Kasumi-1 (cell line): Measurements from ENCODE around the gene ELK3.

Experiments used
- DNase-seq, 2 experiments: peaks; one replicate each; lab custom pipeline; 2025; lab: John Stamatoyannopoulos, UW

The ELK3 gene

DNA sequence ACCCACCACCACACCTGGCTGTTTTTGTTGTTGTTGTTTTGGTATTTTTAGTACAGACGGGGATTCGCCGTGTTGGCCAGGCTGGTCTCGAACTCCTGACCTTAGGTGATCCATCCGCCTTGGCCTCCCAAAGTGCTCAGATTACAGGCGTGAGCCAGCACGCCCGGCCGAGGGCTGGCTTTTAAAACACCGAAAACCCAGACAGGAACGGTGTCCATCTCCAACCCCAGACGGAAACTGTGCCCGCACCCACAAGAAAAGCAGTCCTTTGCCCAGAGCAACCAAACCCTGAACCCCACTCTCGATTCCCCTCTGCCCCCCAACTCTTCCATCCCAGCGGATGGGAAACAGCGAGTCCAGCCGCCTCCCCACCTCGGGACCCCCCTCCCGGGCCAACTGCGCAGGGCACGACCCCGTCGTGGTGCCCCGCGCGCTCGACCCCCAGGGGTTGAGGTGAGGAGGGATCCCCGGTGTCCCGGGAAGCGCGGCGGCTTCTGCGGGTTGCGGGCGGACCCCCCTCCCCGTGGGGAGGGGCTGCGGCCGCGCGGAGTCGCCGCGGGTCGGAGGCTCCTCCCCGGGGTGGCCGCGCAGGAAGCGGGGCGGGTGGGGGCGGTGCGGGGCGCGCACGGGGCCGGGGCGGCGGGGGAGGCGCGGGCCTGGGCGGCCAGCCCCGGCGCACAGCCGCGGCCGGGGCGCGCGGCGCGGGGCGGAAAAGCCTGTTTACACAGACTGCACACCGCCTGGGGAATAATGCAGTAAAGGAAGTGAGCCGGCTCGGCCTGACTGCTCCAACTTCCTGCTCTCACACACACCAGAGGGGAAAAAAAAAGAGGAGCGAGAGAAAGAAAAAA is at the start of gene ELK3:
TSS of gene ELK3 (plus strand) at position 651 of the 851 bp plus-strand sequence.
- peak; percentile 69 to 72 for DNase-seq

DNA sequence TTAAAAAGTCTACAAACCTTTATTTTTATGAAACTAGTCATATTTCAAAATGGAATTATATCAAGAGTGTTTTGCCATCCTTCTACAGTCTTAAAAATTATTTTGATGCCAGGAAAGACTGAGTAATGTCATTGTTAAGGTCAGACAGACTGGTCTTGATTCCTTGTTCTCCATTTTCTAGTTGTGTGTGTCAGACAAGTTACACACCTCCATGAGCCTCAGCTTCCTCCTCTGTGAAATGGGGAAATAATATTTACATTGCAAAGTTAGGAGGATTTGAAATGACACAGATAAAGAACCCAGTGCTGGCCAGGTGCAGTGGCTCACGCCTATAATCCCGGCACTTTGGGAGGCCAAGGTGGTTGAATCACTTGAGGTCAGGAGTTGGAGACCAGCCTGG is 47.4 kb upstream of the ELK3 start:
- no peak for DNase-seq

DNA sequence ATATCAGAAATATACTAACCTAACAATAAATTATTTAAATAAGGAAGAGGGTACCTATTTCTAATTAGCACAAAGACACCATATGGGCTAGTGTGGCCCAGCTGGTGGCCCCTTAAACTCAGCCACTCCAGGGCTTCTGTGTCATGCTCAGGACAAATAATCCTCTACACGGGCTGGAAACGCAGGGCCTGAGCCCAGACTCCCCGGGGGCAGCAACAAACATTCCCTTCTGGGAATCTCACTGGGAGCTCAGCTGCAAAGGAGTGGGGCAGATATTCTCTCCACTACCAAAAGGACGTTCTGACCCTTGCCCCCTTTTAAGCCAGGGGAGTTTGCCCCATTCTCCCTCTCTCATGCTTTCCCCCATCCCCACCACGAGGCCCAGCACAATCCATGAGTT is 43.7 kb upstream of the ELK3 start:
- DNase-seq = no peak

DNA sequence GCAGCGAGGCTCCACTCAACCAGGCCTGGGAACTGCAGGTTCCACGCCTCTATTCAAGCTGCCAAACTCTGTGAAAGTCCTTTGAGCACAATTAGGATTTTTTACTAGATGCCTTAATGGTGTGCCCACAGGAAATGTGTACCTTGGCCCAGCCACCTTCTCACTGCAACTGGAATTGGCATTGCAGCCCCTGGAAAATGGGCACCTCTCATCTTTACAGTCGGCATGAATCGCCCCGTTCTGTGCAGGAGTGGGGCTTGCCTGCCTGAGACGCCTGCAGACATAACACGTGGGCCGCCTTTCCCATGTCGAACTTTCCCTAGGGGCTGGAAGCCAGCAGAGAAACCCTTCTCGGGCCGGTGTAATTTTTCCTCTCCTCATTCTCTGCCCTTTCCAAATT is 42.0 kb upstream of the ELK3 start:
- DNase-seq = no peak

DNA sequence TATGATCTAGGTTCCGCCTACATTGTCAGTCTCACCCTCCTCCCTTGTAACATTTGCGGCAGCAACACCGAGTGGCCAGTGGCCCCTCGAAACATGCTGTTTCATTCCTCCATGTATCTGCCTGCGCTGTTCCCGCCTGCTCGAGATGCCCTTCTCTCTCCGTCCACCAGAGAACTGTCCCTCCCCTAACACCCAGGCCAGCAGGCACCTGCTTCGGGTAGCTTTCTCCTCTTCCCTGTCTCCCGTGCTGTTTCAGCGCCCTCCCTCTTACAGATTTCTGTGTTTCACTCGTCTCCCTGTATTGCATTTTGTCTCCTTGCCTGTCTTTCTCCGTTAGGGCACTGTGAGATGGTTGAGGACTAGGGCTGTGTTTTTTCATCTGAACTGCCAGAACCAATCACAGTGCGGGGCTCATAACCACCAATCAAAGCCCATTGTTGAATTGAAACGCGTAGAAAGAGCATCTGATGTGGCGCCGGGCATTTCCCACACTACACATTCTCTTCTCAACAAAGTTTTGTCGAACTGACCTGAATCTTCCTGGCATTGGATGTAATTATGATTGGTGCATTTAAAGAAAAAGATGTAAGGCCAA is 40.9 kb upstream of the ELK3 start:
- DNase-seq = no peak

DNA sequence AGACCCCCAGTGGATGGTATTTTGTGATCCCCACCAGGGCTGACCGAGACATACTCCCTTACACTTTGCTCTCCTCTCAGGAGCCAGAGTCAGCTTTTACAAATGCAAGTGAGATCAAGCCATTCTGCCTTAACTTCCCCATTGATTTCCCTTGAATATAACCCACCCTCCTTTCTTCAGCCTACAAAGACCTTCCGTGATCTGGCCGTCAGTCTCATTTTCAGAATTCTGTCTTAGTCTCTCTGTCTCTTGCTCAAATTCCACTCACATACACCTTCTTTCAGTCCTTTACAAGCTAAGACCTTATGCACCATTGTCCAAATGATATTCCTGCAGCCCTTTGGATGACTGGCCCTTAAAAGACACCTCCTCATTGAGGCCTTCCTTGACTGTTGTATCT is 39.0 kb upstream of the ELK3 start:
- no peak for DNase-seq

DNA sequence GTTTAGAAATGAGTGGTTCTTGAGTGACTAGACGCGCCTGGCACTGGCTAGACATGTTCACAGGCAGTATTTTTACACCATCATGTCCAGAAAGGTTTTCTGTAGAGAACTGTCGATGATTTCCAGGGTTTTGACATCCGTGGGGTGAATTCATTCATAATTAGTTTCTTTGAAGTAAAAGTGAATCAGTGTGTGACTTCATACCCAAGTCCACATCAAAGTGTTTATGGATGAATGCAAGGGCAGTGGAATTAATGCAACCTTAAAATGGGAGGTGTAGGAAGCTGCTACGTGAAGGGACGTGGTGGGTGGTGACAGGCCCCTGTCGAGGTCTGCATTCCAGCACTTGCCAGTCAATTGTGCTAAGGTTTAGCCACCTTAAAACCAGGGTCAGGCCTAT is 38.4 kb upstream of the ELK3 start:
- no peak for DNase-seq

DNA sequence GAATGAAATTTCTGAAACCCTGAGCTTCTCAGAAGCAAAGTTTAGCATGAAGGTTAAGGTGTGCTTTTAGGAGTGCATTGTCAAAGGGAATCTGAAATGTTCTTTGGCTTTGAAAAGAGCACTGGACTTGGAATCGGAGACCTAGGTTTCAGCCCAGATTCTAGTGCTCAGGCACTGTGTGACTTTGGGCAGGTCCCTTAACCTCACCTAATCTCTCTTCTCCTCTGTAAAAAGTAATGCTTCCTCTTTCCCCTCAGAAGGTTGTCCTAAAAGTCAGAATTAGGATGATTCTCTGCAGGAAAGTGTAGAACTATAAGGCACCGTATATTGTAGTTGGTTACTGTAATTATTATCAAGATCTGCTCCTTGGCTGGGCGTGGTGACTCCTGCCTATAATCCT is 38.0 kb upstream of the ELK3 start:
- DNase-seq = no peak

DNA sequence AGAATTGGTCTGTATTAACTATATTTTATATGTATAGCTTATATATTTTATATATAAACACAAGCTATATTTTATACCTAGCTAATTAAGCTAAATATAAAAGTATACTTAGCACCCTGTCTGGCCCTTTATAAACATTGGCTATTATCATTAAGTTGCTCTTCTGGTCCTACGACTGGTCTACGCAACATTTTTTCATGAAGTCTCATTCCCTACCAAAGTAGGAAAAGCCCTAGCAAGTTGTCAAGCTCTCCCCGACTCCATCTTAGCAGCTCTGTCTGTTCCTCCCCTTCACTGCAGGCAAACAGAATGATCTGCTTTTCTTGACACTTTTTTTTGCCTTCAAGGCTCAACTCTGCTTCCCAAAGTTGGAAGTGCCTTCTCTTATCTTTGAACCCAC is 36.7 kb upstream of the ELK3 start:
- DNase-seq = no peak

DNA sequence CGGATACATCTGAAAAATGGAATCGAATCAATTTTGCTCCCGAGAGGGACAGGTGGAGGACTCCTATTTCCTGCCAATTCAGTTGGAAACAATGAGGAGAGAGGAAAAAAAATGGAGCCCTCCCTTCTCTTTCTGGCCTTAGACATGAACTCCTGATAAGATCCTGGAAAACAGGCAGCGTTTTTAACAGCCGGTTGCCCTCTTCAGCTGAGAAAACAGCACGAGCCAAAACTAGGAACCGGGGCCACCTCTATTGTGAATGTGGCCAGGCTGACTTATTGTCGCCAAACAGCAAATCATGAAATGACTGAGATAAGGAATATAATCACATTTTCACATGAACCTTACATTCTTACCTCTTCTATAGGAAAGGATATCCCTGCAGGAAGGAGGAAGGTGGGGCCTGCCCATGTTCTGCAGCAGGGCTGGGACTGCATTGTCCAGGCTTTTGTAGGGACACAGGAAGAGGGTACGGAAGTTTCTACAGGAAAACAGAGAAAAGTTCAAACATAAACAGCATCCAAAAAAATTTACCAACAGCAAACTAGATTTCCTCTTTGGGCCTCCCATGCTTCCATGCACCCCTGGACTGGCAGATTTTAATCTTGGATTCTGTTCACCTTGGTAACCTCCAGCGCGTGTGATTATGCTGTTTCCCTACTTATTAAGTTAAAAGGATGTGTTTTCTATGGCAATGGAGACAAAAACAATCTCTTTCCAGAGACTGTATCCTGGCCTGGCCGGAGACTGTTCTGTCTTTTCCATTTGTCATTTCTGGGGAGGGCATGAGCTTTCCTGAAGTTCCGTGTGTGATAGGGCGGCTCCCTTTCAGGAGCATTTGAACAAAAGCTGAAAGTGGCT is 29.0 kb upstream of the ELK3 start:
- no peak for DNase-seq

DNA sequence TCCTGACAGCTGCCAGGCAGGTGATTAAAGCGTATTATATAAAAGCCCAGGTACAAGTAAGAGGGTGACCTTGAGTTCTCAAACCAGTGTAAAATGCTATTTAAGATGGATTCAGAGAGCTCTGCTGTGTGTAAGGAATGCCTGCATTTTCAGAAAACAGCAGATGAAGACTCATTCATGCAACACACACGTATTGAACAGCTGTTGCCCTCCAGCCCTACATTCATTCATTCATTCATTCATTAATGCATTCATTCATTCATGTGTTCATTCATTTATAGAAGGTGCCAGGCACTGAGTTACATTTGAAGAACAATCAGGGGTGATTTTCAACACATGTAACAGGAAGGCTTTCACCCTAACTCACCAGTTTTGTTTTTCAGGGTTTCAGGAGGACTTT is 27.4 kb upstream of the ELK3 start:
- no peak for DNase-seq

DNA sequence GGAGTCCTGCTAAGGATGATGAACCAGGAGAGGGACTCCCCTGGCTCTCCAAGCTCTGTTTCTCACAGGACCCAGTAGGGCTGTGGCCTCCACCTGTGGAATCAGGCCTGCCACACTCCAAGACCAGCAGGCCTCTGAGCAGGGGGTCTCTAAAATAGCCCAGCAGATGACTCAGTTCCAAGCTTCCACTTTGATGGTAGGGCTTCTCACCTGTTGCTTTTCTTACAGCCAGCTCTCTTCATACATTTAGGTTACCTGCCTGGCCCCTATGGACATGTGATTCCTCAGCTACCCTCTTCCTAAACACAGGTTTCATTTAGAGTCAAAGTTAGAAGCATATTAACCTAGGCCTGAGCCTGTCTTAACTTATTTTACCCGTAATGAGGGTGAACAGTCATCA is 26.7 kb upstream of the ELK3 start:
- DNase-seq = no peak

DNA sequence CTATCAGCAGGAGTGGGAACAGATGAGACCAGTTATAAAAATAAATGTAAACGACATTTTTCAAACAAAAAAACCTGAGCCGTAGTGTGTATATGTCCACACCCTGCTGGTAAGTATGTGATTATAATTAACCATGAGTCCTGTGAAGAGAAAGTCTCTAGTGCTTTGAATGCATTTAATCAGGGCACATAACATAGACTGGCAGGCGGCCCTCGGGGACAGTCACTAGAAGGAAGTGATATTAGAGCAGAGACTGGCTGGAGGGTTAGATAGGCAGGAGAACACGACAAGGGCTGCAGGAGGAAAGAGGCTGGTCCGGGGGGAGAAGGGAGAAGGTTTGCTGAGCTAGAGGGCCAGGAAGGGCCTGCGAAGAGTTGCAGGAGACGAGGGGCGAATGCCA is 23.8 kb upstream of the ELK3 start:
- no peak for DNase-seq

DNA sequence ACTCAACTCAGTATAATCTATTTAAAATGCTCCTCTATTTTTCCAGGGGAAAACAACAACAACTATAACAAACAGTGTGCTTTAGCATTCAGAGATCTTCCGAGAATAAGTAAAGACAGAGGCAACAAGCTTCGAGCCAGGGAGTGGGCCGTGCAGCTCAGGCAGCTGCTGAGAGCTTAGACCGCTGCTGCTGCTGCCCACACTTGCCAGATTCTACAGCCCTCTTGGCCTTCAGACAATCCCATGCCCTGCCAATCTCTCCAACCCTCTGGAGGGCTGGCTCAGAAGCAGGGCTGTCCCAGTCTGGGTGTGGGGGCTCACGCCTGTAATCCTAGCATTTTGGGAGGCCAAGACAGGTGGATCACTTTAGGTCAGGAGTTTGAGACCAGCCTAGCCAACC is 23.4 kb upstream of the ELK3 start:
- no peak for DNase-seq

DNA sequence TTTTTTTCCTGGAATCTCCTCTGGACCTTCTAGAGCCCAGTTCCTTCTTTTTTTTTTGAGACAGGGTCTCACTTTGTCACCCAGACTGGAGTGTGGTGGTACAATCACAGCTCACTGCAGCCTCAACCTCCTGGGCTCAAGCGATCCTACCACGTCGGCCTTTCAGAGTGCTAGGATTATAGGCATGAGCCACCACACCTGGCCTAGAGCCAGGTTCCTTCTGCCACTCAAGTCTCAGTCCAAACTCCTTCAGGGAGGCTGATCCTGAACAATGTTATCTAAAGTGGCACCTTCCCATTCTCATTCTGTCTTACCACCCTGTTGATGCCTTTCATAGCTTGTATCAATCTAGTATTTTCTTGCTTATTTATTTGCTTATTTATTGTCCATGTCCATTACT is 22.3 kb upstream of the ELK3 start:
- no peak for DNase-seq

DNA sequence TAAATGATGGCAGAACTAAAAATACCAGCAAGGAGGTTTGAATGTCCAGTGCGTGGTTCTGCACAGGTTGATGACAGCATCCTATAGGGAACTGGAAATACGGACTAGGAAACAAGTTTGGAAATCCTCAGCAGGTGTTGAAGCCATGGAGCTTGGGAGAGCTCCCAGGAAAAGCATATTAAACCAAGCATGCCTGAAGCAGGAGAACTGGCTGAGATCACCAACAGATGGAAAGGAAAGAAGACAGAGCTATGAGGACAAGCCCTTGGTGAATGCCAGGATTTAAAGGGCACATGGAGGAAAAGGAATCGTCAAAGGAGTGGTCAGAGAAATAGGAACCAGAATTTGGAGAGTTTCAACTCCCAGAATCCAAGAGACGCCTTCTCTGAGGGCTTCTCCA is 21.2 kb upstream of the ELK3 start:
- no peak for DNase-seq

DNA sequence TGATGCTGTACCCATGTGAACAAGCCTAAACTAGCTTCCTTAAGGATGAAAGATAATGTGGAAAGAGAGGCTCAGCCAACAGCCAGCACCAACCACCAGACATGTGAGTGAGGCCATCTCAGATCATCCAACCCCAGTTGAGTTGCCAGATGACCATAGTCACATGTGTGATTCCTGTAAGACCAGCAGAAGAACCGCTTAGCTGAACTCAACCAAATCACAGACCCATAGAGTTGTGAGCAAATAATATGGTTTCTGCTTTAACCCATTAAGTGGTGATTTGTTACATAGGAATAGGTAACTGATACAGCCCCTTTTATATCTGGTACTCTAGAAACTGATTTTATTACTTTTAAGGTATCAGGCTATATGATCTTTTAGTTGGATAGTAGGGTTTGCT is 17.6 kb upstream of the ELK3 start:
- DNase-seq = no peak

DNA sequence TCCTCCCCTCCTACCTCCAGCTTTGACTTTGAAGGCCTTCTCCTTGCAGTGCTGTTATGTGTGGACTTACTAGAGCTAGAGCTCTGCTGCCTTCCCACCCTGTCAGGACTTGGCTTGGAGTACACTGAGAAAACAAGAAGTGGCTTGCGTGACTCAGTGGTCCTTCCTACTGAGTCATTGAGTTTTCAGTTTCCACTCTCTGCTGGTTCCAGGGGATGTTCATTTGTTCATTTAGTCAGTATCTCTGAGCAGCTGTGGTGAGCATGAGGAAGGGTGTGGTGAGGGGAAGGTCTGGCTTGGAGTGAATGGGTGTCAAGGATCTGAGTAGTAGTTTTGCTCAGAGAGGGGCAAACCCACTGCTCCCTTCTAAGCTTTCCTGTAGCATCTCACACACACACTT is 17.2 kb upstream of the ELK3 start:
- DNase-seq = peak; percentile 32 to 55

DNA sequence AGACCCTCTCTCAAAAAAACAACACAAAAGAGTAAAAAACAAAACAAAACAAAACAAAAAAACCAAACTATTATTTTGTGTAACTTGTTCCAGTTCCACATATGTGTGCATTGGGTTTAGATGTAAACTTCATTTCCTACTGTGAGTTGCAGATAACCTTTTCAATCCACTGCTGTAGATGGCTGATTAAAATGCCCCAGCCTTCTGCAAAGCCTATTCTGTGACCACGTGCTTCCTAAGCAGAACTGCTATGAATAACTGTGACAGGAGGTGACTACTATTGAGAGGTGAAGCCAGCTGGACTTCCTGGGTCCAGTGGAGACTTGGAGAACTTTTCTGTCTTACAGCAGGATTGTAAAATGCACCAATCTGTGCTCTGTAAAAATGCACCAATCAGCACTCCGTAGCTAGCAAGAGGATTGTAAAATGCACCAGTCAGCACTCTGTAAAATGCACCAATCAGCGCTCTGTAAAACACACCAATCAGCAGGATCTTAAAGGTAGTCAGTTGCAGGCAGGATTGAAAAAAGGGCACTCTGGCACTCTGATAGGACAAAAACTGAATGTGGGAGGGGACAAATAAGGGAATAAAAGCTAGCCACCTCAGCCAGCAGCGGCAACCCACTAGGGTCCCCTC is 10.3 kb upstream of the ELK3 start:
- DNase-seq = peak in 1 of 2 experiments; percentile 29

DNA sequence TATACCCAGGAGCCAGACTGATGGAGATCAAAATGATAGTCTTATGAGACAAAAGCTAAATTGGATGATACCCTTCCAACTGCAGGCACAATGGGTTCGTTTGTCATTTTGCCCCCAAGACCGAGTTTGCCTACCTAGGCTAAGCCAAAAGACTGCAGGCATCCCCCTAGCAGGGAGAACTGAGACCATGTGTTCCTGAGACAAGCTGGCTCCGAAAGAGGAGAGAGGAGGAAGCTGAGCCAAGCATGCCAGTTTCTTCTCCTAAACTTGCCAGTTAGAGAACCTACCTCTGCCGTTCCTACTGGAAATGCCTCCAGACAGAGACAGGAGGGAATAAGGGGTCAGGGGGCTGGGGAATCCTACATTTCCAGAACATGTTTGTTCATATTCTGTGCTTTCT is 8.3 kb upstream of the ELK3 start:
- no peak for DNase-seq

DNA sequence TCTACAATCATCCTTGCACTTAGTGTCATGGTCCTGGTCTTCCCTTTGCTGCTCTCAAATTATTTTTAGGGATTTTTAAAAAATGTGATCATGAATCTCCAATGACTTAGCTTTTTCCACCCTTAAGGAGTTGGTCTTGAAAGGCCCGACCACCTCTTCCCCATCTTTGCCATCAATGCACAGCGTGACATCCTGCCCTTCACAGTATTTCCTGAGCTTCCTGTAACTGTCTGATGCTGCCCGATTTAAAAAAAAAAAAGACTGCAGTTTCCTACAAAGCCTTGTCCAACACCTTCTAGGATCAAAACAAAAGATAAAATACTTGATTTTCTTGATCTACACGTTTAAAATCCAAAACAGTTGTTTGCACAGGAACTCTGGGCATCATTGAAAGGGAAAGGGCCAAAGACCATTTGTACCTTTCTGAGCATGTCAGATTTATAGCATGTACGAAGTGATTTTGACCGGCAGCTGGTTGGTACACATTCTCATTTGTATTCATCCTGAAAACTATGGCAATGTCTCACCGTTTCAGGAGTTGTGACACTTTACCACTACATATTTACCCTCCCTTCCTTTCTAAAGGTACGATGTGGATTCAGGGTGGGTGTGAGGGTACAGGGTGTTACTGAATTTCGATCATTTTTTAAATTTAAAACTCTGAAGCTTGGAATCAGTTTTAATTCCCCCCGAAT is 7.4 kb upstream of the ELK3 start:
- peak; percentile 36 to 39 for DNase-seq

DNA sequence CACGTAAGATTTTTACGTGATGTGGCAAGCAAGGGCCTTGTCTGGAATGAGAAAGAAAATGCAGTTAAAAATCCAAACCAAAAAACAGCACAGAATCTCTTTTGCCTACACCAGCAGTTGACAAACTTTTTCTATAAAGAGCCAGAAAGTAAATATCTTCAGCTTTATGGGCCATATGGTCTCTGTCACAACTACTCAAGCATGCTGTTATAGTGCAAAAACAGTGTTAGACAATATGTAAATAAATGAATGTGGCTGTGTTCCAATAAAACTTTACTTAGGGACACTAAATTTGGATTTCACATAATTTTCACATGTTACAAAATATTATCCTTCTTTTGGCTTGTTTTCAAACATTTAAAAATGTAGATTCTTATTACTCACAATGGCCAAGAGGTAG is 6.2 kb upstream of the ELK3 start:
- no peak for DNase-seq
